HG02798 (cell line): ENCODE data around the gene MRPL17.
"Not testable (repeated sequence)": the region's sequence is repeated elsewhere in the genome, so short reads cannot be mapped to it uniquely, and the experiment has no call there.

Source experiments
- ATAC-seq: cut with Tn5 transposase; IDR thresholded peaks from one replicate; pipeline ENCODE4 v1.9.1; 2021; ENCODE audit warnings: mild to moderate bottlenecking; ENCODE audit not compliant: unreplicated experiment, poor library complexity

The MRPL17 gene

GRCh38 chr11:6682936-6683861 is at the start of gene MRPL17:
TSS of gene MRPL17 (minus strand) at chr11:6683340. CDS start at chr11:6683296, 44 bp downstream.
- ATAC-seq: peak; percentile 95

- ATAC-seq: no peak
Observed at GRCh38 chr11:6727971-6728760, 45.0 kb upstream of the MRPL17 start.

- ATAC-seq: no peak
Observed at GRCh38 chr11:6725386-6725896, 42.3 kb upstream of the MRPL17 start.

GRCh38 chr11:6724013-6724412 is 40.9 kb upstream of the MRPL17 start:
- ATAC-seq: no peak

- no peak for ATAC-seq
Observed at GRCh38 chr11:6721343-6721742, 38.2 kb upstream of the MRPL17 start.

GRCh38 chr11:6719576-6719975 is 36.4 kb upstream of the MRPL17 start:
- ATAC-seq: no peak

- no peak for ATAC-seq
Observed at GRCh38 chr11:6717426-6717825, 34.3 kb upstream of the MRPL17 start.

- not testable (repeated sequence) for ATAC-seq
Observed at GRCh38 chr11:6711552-6711951, 28.4 kb upstream of the MRPL17 start.

GRCh38 chr11:6708876-6709275 is 25.7 kb upstream of the MRPL17 start:
- ATAC-seq: no peak

GRCh38 chr11:6705905-6706535 is 22.9 kb upstream of the MRPL17 start:
- ATAC-seq: peak; percentile 59

GRCh38 chr11:6703247-6704063 is 20.3 kb upstream of the MRPL17 start:
- ATAC-seq: no peak

GRCh38 chr11:6701955-6702354 is 18.8 kb upstream of the MRPL17 start:
- not testable (repeated sequence) for ATAC-seq

- ATAC-seq: no peak
Observed at GRCh38 chr11:6695377-6695776, 12.2 kb upstream of the MRPL17 start.

GRCh38 chr11:6694229-6694535 is 11.0 kb upstream of the MRPL17 start:
- ATAC-seq: no peak

- ATAC-seq: no peak
Observed at GRCh38 chr11:6693342-6694228, 10.4 kb upstream of the MRPL17 start.

GRCh38 chr11:6692128-6692527 is 9.0 kb upstream of the MRPL17 start:
- no peak for ATAC-seq

- ATAC-seq: not testable (repeated sequence)
Observed at GRCh38 chr11:6690431-6691132, 7.4 kb upstream of the MRPL17 start.

GRCh38 chr11:6687876-6688275 is 4.7 kb upstream of the MRPL17 start:
- ATAC-seq: no peak
